ENCODE results near the gene FYB2. TPM values are rescaled to one million over a fixed set of nuclear protein-coding genes. Genes with fewer than 3 reads are reported as not detected.

Gene FYB2, protein sequence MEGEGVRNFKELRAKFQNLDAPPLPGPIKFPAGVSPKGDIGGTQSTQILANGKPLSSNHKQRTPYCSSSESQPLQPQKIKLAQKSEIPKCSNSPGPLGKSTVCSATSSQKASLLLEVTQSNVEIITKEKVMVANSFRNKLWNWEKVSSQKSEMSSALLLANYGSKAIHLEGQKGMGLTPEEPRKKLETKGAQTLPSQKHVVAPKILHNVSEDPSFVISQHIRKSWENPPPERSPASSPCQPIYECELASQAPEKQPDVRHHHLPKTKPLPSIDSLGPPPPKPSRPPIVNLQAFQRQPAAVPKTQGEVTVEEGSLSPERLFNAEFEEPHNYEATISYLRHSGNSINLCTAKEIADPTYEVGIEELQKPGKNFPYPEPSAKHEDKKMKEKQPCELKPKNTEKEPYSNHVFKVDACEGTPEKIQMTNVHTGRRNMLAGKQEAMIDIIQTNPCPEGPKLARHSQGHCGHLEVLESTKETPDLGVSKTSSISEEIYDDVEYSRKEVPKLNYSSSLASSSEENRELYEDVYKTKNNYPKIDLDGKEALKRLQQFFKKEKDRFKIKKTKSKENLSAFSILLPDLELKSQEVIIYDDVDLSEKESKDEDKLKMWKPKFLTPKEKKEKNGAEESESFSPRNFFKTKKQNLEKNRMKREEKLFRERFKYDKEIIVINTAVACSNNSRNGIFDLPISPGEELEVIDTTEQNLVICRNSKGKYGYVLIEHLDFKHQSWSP
- total RNA-seq: 1 to 10 TPM; 2.4 TPM
- polyA plus RNA-seq (ENCODE audit: insufficient read length in 2 of 2): 1 to 10 TPM; 2.6 to 5.7 TPM
- long read RNA-seq, donor 1, partial matches to known transcripts: 0 of 1 reads
- long read RNA-seq, donor 1, other reads (novel, unspliced or antisense): 0 of 1 reads
- long read RNA-seq, donor 2: 0 reads
- long read RNA-seq, donor 3: 0 reads
- long read RNA-seq, donor 4: 0 reads

DNA sequence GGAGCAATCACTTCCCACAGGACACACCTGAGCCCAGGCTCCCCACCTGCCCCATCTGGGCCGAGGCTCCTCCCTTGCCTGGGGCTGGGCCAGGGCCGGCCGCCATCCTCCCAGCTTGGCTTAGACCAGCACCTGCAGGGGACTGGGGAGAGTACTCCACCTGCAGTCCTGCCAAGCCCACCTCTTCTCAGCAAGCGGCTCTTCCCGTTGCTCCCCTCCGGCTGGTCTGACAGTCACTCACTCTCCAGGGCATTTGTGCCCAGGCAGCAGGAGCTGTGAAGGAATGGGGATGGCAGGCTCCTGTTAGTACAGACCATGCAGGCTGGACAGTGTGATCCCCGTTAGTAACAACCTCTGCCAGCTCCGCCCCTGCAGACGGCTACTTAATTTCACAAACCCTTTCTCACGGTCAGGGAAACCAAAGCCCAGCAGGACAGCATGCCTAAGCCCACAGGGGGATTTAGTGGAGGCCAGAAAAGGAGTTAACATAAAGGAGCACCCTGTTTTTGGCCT is at the start of gene FYB2:
Gene FYB2, minus strand, starts transcription at position 18 of the 513 bp plus-strand sequence. CDS start 114 bp downstream, outside the sequence.
- Histone ChIP-seq H3K9me3 (ENCODE audit: control insufficient read depth, insufficient read depth, low read length) (no peaks in the 10 kb centered on the region), H3K4me3 (ENCODE audit: low read depth, low read length) (no peak within 1 kb of the TSS), H3K27ac (ENCODE audit: low read depth, low read length) (no peak within 1 kb of the TSS), H3K27me3 (ENCODE audit: control insufficient read depth, insufficient read depth, low read length) (peaks cover 2% of the 10 kb centered on the region), H3K4me1 (ENCODE audit: control insufficient read depth, insufficient read depth, low read length) (peaks cover 19% of the 10 kb centered on the region), H3K36me3 (ENCODE audit: control insufficient read depth, insufficient read depth, low read length) (no peaks in the 10 kb centered on the region)
- 32% methylated on average over 5 of the region's 10 CpGs for WGBS (ENCODE audit: insufficient coverage)
- DNase-seq (ENCODE audit: low read depth in 4 of 6, low spot score in 6 of 6): peak in 1 of 6 donors; percentile 24

DNA sequence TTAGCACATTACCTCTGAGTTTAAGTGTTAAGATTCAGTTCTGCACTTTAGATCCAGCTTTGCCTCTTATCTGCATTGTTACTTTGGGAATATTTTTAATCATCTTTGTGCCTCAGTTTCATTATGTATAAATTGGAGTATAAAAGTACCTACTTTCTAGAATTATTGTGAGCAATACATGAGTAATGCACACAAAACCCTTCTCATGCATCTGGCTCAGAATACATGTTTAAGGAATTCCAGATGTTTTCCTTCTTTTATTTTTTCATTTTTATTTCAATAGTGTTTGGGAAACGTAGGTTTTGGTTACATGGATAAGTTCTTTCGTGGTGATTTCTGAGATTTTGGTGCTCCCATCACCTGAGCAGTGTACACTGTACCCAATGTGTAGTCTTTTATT is 49.6 kb upstream of the FYB2 start:
- Histone ChIP-seq H3K9me3 (ENCODE audit: control insufficient read depth, insufficient read depth, low read length) (no peaks in the 10 kb centered on the region), H3K27ac (ENCODE audit: low read depth, low read length) (no peak overlapping the region), H3K27me3 (ENCODE audit: control insufficient read depth, insufficient read depth, low read length) (no peaks in the 10 kb centered on the region), H3K36me3 (ENCODE audit: control insufficient read depth, insufficient read depth, low read length) (no peaks in the 10 kb centered on the region), H3K4me3 (ENCODE audit: low read depth, low read length) (no peak overlapping the region), H3K4me1 (ENCODE audit: control insufficient read depth, insufficient read depth, low read length) (no peaks in the 10 kb centered on the region)
- no CpG with 5 or more reads among the region's 2 CpGs for WGBS (ENCODE audit: insufficient coverage)
- DNase-seq (ENCODE audit: low read depth in 4 of 6, low spot score in 6 of 6): no peak

DNA sequence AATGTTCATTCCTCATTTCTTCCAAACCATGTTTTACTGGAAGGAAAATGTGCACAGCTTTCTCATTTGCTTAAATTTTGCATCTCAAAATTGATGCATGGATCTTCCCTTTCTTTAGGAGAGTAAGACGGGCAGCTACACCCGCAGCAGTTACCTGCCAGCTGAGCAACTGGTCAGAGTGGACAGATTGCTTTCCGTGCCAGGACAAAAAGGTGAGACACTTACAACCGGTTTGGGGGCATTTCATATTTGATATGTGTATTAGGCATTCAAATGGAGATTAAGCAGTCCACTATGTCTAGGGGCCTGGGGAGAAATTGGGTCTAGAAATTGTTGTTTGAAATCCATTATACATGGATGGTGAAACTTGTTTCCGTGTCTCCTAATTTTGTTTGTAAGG is 48.3 kb upstream of the FYB2 start:
- WGBS (ENCODE audit: insufficient coverage): 90% methylated on average over 5 of the region's 5 CpGs
- H3K27ac ChIP-seq (ENCODE audit: low read depth, low read length): no peak overlapping the region
- no peak overlapping the region for H3K4me3 ChIP-seq (ENCODE audit: low read depth, low read length)
- no peak for DNase-seq (ENCODE audit: low read depth in 4 of 6, low spot score in 6 of 6)
- no peaks in the 10 kb centered on the region for H3K36me3 ChIP-seq (ENCODE audit: control insufficient read depth, insufficient read depth, low read length)
- no peaks in the 10 kb centered on the region for H3K27me3 ChIP-seq (ENCODE audit: control insufficient read depth, insufficient read depth, low read length)
- H3K9me3 ChIP-seq (ENCODE audit: control insufficient read depth, insufficient read depth, low read length): no peaks in the 10 kb centered on the region
- H3K4me1 ChIP-seq (ENCODE audit: control insufficient read depth, insufficient read depth, low read length): no peaks in the 10 kb centered on the region

DNA sequence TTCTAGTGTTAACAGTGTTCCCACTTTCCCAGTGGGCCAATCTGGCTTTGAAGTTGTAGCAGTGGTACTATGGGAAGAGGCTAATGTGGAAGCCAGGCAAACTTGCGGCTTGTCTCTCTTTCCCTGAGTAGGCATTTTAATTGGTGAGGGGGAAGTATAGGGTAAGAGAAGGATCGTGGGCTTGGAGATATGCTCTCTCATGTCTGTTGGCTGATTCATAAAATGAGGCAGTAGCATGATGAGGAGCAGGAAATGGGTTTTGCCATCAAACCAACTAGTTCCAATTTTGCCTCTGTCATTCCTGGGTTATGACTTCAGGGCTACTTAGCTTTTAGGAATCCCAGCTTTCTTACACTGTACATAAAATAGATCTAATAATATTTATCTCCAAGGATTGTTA is 47.5 kb upstream of the FYB2 start:
- Histone ChIP-seq H3K4me1 (ENCODE audit: control insufficient read depth, insufficient read depth, low read length) (no peaks in the 10 kb centered on the region), H3K9me3 (ENCODE audit: control insufficient read depth, insufficient read depth, low read length) (no peaks in the 10 kb centered on the region), H3K27ac (ENCODE audit: low read depth, low read length) (no peak overlapping the region), H3K36me3 (ENCODE audit: control insufficient read depth, insufficient read depth, low read length) (no peaks in the 10 kb centered on the region), H3K27me3 (ENCODE audit: control insufficient read depth, insufficient read depth, low read length) (no peaks in the 10 kb centered on the region), H3K4me3 (ENCODE audit: low read depth, low read length) (no peak overlapping the region)
- 86% methylated on average over 1 of the region's 2 CpGs for WGBS (ENCODE audit: insufficient coverage)
- DNase-seq (ENCODE audit: low read depth in 4 of 6, low spot score in 6 of 6): no peak

DNA sequence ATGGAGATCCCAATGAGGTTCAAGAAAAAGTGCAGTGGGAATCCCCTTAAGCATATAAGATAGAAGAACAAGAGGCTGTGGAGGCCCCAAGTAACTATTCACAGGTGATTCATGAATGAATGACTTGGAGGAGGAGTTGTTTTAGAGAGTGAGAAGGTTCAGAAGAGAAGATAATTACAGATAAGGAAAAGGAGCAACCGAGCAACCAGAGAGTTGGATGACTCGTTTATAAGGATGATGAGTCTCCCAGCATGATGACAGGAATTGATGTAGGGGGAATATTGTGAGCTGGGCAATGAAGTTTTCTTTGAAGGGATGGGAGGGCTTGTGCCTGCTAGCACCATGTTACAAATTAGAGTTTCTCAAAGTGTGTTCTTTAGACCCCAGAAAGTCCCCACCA is 45.2 kb upstream of the FYB2 start:
- no peaks in the 10 kb centered on the region for H3K4me1 ChIP-seq (ENCODE audit: control insufficient read depth, insufficient read depth, low read length)
- H3K27ac ChIP-seq (ENCODE audit: low read depth, low read length): no peak overlapping the region
- DNase-seq (ENCODE audit: low read depth in 4 of 6, low spot score in 6 of 6): no peak
- no peaks in the 10 kb centered on the region for H3K9me3 ChIP-seq (ENCODE audit: control insufficient read depth, insufficient read depth, low read length)
- 83% methylated on average over 2 of the region's 2 CpGs for WGBS (ENCODE audit: insufficient coverage)
- H3K36me3 ChIP-seq (ENCODE audit: control insufficient read depth, insufficient read depth, low read length): no peaks in the 10 kb centered on the region
- no peak overlapping the region for H3K4me3 ChIP-seq (ENCODE audit: low read depth, low read length)
- H3K27me3 ChIP-seq (ENCODE audit: control insufficient read depth, insufficient read depth, low read length): no peaks in the 10 kb centered on the region

DNA sequence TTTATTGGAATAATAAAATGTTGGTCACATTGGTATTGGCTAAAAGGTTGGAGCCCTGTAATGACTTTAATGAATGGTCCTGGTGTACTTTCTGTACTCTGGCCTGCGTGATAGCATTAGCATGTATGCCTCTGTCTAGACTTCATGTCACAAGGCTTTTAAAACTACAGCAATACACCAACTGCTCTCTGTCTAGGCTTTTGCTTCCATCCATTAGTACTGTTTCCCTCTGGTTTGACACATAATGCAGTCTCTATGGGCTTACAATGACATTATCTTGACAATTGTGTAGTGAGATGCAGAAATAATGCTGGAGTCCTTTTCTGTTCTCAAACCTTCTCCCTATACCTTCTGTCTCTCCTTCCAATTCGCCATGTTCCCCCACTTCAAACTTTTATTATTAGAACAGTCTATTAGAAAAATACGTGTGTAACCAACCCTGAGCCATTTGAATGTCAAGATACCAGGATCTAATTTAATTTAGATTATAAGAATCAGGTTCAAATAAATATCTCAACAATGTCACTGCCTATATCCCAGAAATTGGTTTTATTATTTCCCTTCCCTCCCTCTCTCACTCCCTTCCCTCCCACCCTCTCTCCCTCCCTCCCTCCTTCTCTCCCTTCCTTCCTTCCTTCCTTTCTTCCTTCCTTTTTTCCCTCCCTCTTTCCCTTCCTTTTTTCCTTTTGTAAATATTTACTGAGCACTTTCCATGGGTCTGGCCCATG is 44.2 kb upstream of the FYB2 start:
- Histone ChIP-seq H3K4me3 (ENCODE audit: low read depth, low read length) (no peak overlapping the region), H3K4me1 (ENCODE audit: control insufficient read depth, insufficient read depth, low read length) (no peaks in the 10 kb centered on the region), H3K27me3 (ENCODE audit: control insufficient read depth, insufficient read depth, low read length) (no peaks in the 10 kb centered on the region), H3K9me3 (ENCODE audit: control insufficient read depth, insufficient read depth, low read length) (no peaks in the 10 kb centered on the region), H3K36me3 (ENCODE audit: control insufficient read depth, insufficient read depth, low read length) (no peaks in the 10 kb centered on the region), H3K27ac (ENCODE audit: low read depth, low read length) (no peak overlapping the region)
- WGBS (ENCODE audit: insufficient coverage): no CpG with 5 or more reads among the region's 3 CpGs
- DNase-seq (ENCODE audit: low read depth in 4 of 6, low spot score in 6 of 6): no peak

DNA sequence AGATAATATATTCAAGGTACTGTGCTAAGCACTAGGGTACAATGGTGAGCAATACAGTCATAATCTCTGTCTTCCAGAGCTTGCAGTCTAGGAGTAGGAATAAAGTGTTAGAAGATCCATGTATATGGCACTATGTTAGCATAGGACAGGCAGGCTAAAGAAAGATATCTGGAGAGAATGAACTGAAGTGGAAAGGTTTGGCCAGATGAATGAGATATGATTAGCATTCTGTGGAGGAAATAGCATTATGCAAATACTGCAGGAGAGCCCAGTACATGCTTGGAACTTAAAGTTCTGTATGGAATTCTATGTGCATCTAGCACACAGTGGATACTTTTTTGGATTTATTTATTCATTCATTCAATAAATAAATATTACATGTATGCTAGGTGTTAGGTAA is 40.1 kb upstream of the FYB2 start:
- peaks cover 2% of the 10 kb centered on the region for H3K27me3 ChIP-seq (ENCODE audit: control insufficient read depth, insufficient read depth, low read length)
- no peaks in the 10 kb centered on the region for H3K9me3 ChIP-seq (ENCODE audit: control insufficient read depth, insufficient read depth, low read length)
- H3K36me3 ChIP-seq (ENCODE audit: control insufficient read depth, insufficient read depth, low read length): no peaks in the 10 kb centered on the region
- no peak overlapping the region for H3K27ac ChIP-seq (ENCODE audit: low read depth, low read length)
- no peak overlapping the region for H3K4me3 ChIP-seq (ENCODE audit: low read depth, low read length)
- DNase-seq (ENCODE audit: low read depth in 4 of 6, low spot score in 6 of 6): no peak
- no peaks in the 10 kb centered on the region for H3K4me1 ChIP-seq (ENCODE audit: control insufficient read depth, insufficient read depth, low read length)

DNA sequence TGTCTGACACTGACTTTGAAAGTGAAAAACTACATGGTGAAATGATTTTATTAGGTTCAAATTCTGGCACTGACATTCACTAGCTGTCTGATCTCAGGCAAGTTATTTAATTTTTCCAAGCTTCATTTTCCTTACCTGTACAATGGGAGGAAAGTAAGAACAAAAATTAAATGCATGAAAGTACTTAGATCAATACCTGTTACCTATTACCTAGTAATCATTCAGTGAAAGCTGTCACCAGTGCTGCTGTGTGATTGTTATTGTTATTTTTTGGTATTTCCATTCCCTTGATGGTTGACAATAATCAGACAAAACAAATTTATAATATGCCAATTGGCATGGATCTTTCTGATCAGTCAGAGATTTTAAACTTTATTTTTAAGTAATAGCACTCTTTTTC is 37.0 kb upstream of the FYB2 start:
- Histone ChIP-seq H3K27me3 (ENCODE audit: control insufficient read depth, insufficient read depth, low read length) (peaks cover 2% of the 10 kb centered on the region), H3K27ac (ENCODE audit: low read depth, low read length) (no peak overlapping the region), H3K4me3 (ENCODE audit: low read depth, low read length) (no peak overlapping the region), H3K9me3 (ENCODE audit: control insufficient read depth, insufficient read depth, low read length) (no peaks in the 10 kb centered on the region), H3K36me3 (ENCODE audit: control insufficient read depth, insufficient read depth, low read length) (no peaks in the 10 kb centered on the region), H3K4me1 (ENCODE audit: control insufficient read depth, insufficient read depth, low read length) (no peaks in the 10 kb centered on the region)
- DNase-seq (ENCODE audit: low read depth in 4 of 6, low spot score in 6 of 6): no peak

DNA sequence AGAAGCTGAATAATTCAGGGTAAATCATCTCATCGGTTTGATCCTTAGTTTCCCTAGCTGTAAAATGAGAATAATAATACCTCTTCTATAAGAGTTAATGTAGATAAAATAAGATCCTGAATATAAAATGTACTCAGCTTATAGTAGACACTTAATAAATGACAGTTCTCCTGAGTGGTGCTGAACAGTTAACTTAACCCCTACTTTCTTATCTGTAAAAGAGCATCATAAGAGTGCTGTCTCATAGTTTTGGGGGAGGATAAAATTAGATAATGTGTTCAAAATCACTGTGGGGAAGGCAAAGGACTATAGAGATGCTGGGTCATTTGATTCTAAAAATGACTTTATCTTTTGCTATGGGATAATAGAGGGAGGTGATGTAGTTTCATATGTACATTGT is 36.0 kb upstream of the FYB2 start:
- DNase-seq (ENCODE audit: low read depth in 4 of 6, low spot score in 6 of 6): no peak
- Histone ChIP-seq H3K9me3 (ENCODE audit: control insufficient read depth, insufficient read depth, low read length) (no peaks in the 10 kb centered on the region), H3K4me3 (ENCODE audit: low read depth, low read length) (no peak overlapping the region), H3K27me3 (ENCODE audit: control insufficient read depth, insufficient read depth, low read length) (peaks cover 2% of the 10 kb centered on the region), H3K4me1 (ENCODE audit: control insufficient read depth, insufficient read depth, low read length) (no peaks in the 10 kb centered on the region), H3K36me3 (ENCODE audit: control insufficient read depth, insufficient read depth, low read length) (no peaks in the 10 kb centered on the region), H3K27ac (ENCODE audit: low read depth, low read length) (no peak overlapping the region)
- WGBS (ENCODE audit: insufficient coverage): no CpG with 5 or more reads among the region's 1 CpG
